ENCODE results near the gene NUMB. TPM values are rescaled to one million over a fixed set of nuclear protein-coding genes. Genes with fewer than 3 reads are reported as not detected.

NUMB gene
- total and polyA plus RNA-seq, 2 of the 13 experiments (the other 11 are each of a cell fraction or from before 2014, with no cell fraction given): 20.3 to 71.1 TPM

DNA sequence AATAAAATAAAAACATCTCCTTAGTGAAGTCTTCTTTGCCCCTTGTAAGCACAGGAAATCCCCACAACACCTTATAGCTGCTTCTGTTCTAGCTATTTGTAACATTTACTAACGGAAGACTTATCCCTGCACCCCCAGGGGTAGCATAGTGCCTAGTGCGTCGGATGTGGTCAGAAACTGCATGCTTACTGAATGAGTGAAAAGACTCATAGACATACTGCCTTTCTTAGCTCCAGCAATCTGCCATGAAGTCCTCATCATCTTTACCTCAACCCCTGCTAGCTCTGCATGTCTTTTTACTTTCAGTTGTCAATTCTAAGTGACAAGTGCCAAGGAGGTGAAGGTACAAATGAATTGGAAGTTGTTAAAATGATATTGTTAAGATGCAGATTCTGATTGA is 45.3 kb upstream of the NUMB start:
- 90% methylated on average over 3 of the region's 3 CpGs for WGBS (ENCODE audit: low lambda C conversion rate)
- no peak for ATAC-seq

More for the DNA sequence above, 45.3 kb upstream of the NUMB start:
- no peaks in the 10 kb centered on the region for H3K9me3 ChIP-seq (ENCODE audit: low read length)
- no peaks in the 10 kb centered on the region for H4K20me1 ChIP-seq (ENCODE audit: insufficient read depth, low read length)
- intact Hi-C loops (cut with micrococcal nuclease; ENCODE audit: unreplicated experiment) (no loop called here), in situ Hi-C loops (cut with HindIII; ENCODE audit: extremely low pct_ligation_motif_present, low pct_unique_long_range_greater_than_20kb) (no loop called here)
- DNase-seq (ENCODE audit: low spot score) (no peak), FAIRE-seq (no peak)
- no peak for TF ChIP-seq SIX4 (CRISPR knock-in tag; IDR thresholded peaks at IDR 0.05)
- TF ChIP-seq BCL6 (CRISPR knock-in tag; IDR thresholded peaks at IDR 0.05): no peak
- TF ChIP-seq NRL (CRISPR knock-in tag; IDR thresholded peaks at IDR 0.05; ENCODE audit: borderline replicate concordance): no peak
- TF ChIP-seq HOXA3 (CRISPR knock-in tag; IDR thresholded peaks at IDR 0.05): no peak
- no peak for TF ChIP-seq ZNF205 (CRISPR knock-in tag; IDR thresholded peaks at IDR 0.05)
- TF ChIP-seq SNAPC2 (CRISPR knock-in tag; IDR thresholded peaks at IDR 0.05): no peak
- no peak for TF ChIP-seq ZNF281 (CRISPR knock-in tag; IDR thresholded peaks at IDR 0.05; ENCODE audit: borderline replicate concordance)
- TF ChIP-seq ZSCAN29 (CRISPR knock-in tag; conservative IDR thresholded peaks at IDR 0.05): no peak
- TF ChIP-seq ZNF710 (CRISPR knock-in tag; IDR thresholded peaks at IDR 0.05; ENCODE audit: borderline replicate concordance): no peak
- TF ChIP-seq ZBTB8A (CRISPR knock-in tag; IDR thresholded peaks at IDR 0.05; ENCODE audit: borderline replicate concordance, low read depth): no peak
- TF ChIP-seq ZNF709 (CRISPR knock-in tag; IDR thresholded peaks at IDR 0.05): no peak
- POLR2A ChIA-PET: interaction anchor here (1.3 kb wide), 1 partner anchor 13 kb away, joined by 4 read pairs; the partner anchor contains the start of gene RIOX1
- H3K4me3 ChIP-seq (replicated peaks in 1 of 3; ENCODE audit: insufficient read depth in 1 of 3, low read depth in 2 of 3, low read length in 3 of 3): no peak overlapping the region
- no peaks in the 10 kb centered on the region for H3K27me3 ChIP-seq (ENCODE audit: control insufficient read depth in 1 of 2, insufficient read depth in 2 of 2, low read length in 2 of 2)
- BruUV-seq (replicated peaks): no TSS peak
- no peaks in the 10 kb centered on the region for H3K36me3 ChIP-seq (replicated peaks in 1 of 2; ENCODE audit: control insufficient read depth in 1 of 2, insufficient read depth in 2 of 2, low read length in 2 of 2)
- no peak overlapping the region for H3K4me2 ChIP-seq (ENCODE audit: low read depth, low read length)
- CTCF ChIA-PET (ENCODE audit: low intra/inter-chr PET ratio, low total read pairs): no interaction called here
- H3K9ac ChIP-seq (ENCODE audit: insufficient read depth, low read depth, low read length): no peak overlapping the region
- H2AFZ ChIP-seq (ENCODE audit: low read length): no peak overlapping the region
- H3K4me1 ChIP-seq (ENCODE audit: insufficient read depth, low read length): 0 out of 2 replicates have a peak, but pooled peaks cover 6% of the 10 kb centered on the region
- H3K79me2 ChIP-seq (ENCODE audit: insufficient read depth, low read length): no peaks in the 10 kb centered on the region
- no peak overlapping the region for H3K27ac ChIP-seq (ENCODE audit: extremely low read length, insufficient read depth, low read length)
